Endothelial cell of umbilical vein (primary cell): ENCODE measurements around the gene PERCC1. TPM values are rescaled to one million over a fixed set of nuclear protein-coding genes. Genes with fewer than 3 reads are reported as not detected.

ENCODE experiments used
- BruUV-seq: library from RNA; stranded (reverse); fragments of 400-500 nt; replicated peaks from 2 replicates; lab custom pipeline; 2021; lab: Mats Ljungman, UMichigan
- CTCF ChIA-PET: fragments of 300-600, 350-600 bp; sonication (Branson Sonifier 250); formaldehyde crosslinking; loops from one replicate; lab custom pipeline; 2021; ENCODE audit warnings: antibody characterized with exemption, inconsistent platforms; lab: Charles Lee
- POLR2A ChIA-PET: fragments of 300-600, 350-600 bp; sonication (Branson Sonifier 250); formaldehyde crosslinking; loops from one replicate; lab custom pipeline; 2021; ENCODE audit warnings: antibody characterized with exemption, inconsistent platforms; lab: Charles Lee
- DNase-seq: peaks from one replicate; pipeline ENCODE4 v3.0.0-alpha.2; 2011; ENCODE audit warnings: low read depth, low spot score
- FAIRE-seq: peaks from 2 replicates; lab custom pipeline; 2011; peaks lifted over from hg19 to GRCh38; lab: Jason Lieb, UNC
- H2AFZ ChIP-seq: 2 replicates; pipeline ENCODE4 v1.6.0; 2012; ENCODE audit warnings: low read depth, low read length, control low read depth, inconsistent platforms
- H3K27ac ChIP-seq: 2 replicates; pipeline ENCODE4 v1.5.1; 2011; ENCODE audit warnings: low read depth, mild to moderate bottlenecking, control low read depth, low read length, moderate library complexity; ENCODE audit not compliant: insufficient read depth
- H3K27me3 ChIP-seq, 2 experiments: 2 replicates each; pipeline versions ENCODE4 v1.6.0 to v1.6.1; 2011; ENCODE audit warnings: low read length in 2 of 2, mixed read lengths in 1 of 2; ENCODE audit not compliant: control insufficient read depth in 2 of 2, insufficient read depth in 2 of 2
- H3K36me3 ChIP-seq, 2 experiments: 2 replicates in 1 of 2; 3 replicates in 1 of 2; pipeline ENCODE4 v1.5.1; 2011; ENCODE audit warnings: low read length in 2 of 2, mild to moderate bottlenecking in 1 of 2, moderate library complexity in 1 of 2; ENCODE audit not compliant: control insufficient read depth in 2 of 2, insufficient read depth in 2 of 2; ENCODE audit errors: extremely low read depth in 1 of 2
- H3K4me1 ChIP-seq: 3 replicates; pipeline ENCODE4 v1.5.1; 2011; ENCODE audit warnings: mild to moderate bottlenecking, low read length; ENCODE audit not compliant: control insufficient read depth, insufficient read depth; ENCODE audit errors: extremely low read depth
- H3K4me2 ChIP-seq: 2 replicates; pipeline ENCODE4 v1.6.1; 2011; ENCODE audit warnings: low read length, control low read depth, mixed read lengths; ENCODE audit not compliant: insufficient read depth
- H3K4me3 ChIP-seq, 3 experiments: fragments of 200-600 bp in 1 of 3; sonication (generic), shearing (Covaris generic) in 1 of 3; replicated peaks in 1 of 3; 2 replicates each; pipeline ENCODE4 v1.5.1; 2011 to 2016; ENCODE audit warnings: control low read depth in 3 of 3, low read length in 3 of 3, mild to moderate bottlenecking in 2 of 3, inconsistent platforms in 1 of 3, low read depth in 1 of 3, moderate library complexity in 1 of 3; ENCODE audit not compliant: insufficient read depth in 1 of 3
- H3K79me2 ChIP-seq: 2 replicates; pipeline ENCODE4 v1.6.0; 2012; ENCODE audit warnings: low read length, inconsistent platforms; ENCODE audit not compliant: control insufficient read depth, insufficient read depth
- H3K9ac ChIP-seq: replicated peaks from 2 replicates; pipeline ENCODE3; 2011; ENCODE audit warnings: low read length, control low read depth; ENCODE audit not compliant: insufficient read depth; ENCODE audit errors: extremely low read depth
- H3K9me1 ChIP-seq: replicated peaks from 3 replicates; pipeline ENCODE4 v1.6.0; 2011; ENCODE audit warnings: mild to moderate bottlenecking, low read length; ENCODE audit not compliant: control insufficient read depth, insufficient read depth; ENCODE audit errors: extremely low read depth
- H3K9me3 ChIP-seq: replicated peaks from 2 replicates; pipeline ENCODE4 v1.5.1; 2012; ENCODE audit warnings: low read length, inconsistent platforms; ENCODE audit not compliant: control insufficient read depth, insufficient read depth
- H4K20me1 ChIP-seq: replicated peaks from 2 replicates; pipeline ENCODE3; 2011; ENCODE audit warnings: mild to moderate bottlenecking, low read length; ENCODE audit not compliant: control insufficient read depth, insufficient read depth; ENCODE audit errors: extremely low read depth
- CTCF ChIP-seq, 2 donors: IDR thresholded peaks; 1 replicate in 1 of 2; 2 replicates in 1 of 2; pipeline ENCODE4 v1.5.1; 2011; ENCODE audit warnings: low read length in 2 of 2, mild to moderate bottlenecking in 2 of 2, moderate library complexity in 2 of 2, control low read depth in 1 of 2, inconsistent platforms in 1 of 2, low read depth in 1 of 2; ENCODE audit not compliant: insufficient read depth in 1 of 2; ENCODE audit errors: extremely low read depth in 1 of 2
- EZH2 ChIP-seq: IDR thresholded peaks from 2 replicates; pipeline ENCODE4 v1.6.1; 2012; ENCODE audit warnings: borderline replicate concordance, low read depth, mild to moderate bottlenecking, moderate library complexity, low read length, inconsistent platforms; ENCODE audit not compliant: severe bottlenecking
- FOS ChIP-seq: IDR thresholded peaks from 2 replicates; pipeline ENCODE4 v1.6.1; 2011; ENCODE audit warnings: mild to moderate bottlenecking, low read length, moderate library complexity, borderline replicate concordance; ENCODE audit not compliant: insufficient read depth
- GATA2 ChIP-seq: IDR thresholded peaks from 2 replicates; pipeline ENCODE4 v1.7.0; 2011; ENCODE audit warnings: low read depth, mild to moderate bottlenecking, moderate library complexity, mixed read lengths, low read length; ENCODE audit not compliant: insufficient read length, insufficient read depth
- JUN ChIP-seq: IDR thresholded peaks from 2 replicates; pipeline ENCODE4 v1.6.1; 2011; ENCODE audit warnings: borderline replicate concordance, low read depth; ENCODE audit not compliant: insufficient read length, insufficient read depth
- MAX ChIP-seq: IDR thresholded peaks from 2 replicates; pipeline ENCODE4 v1.6.1; 2011; ENCODE audit not compliant: insufficient read depth, insufficient read length
- MYC ChIP-seq: IDR thresholded peaks from one replicate; pipeline ENCODE4 v1.6.1; 2011; ENCODE audit warnings: mild to moderate bottlenecking, low read depth, low read length
- POLR2A ChIP-seq: IDR thresholded peaks from 2 replicates; pipeline ENCODE4 v1.6.1; 2012; ENCODE audit warnings: low read depth, mild to moderate bottlenecking, control low read depth, low read length
- POLR2AphosphoS5 ChIP-seq: IDR thresholded peaks from 2 replicates; pipeline ENCODE4 v1.6.1; 2012; ENCODE audit warnings: low read depth, mild to moderate bottlenecking, control low read depth, low read length, moderate library complexity; ENCODE audit not compliant: insufficient read depth
- dilution Hi-C: fragments of 300-500 bp; cut with MboI; formaldehyde crosslinking; loops from one replicate; pipeline ENCODE4 v1.15.0; 2019; ENCODE audit warnings: low sequenced_read_pairs; ENCODE audit not compliant: extremely low pct_ligation_motif_present
- intact Hi-C: fragments of 100-400 bp; cut with micrococcal nuclease; formaldehyde crosslinking; loops from one replicate; pipeline ENCODE4 v1.10.0; 2022
- polyA plus RNA-seq, 4 experiments: library from polyadenylated mRNA; depleted of rRNA in 3 of 4; stranded (reverse) in 3 of 4; unstranded in 1 of 4; fragments of >200 nt; gene quantifications; 2 replicates each; pipeline versions ENCODE4 v1.2.1 to v1.2.3, GENCODE V29; 2011 to 2012; ENCODE audit warnings: missing spikeins in 1 of 4
- total RNA-seq: library from RNA; stranded (reverse); gene quantifications from 2 replicates; pipeline ENCODE4 v1.2.3, GENCODE V29; 2021

Gene PERCC1
- total and polyA plus RNA-seq, 2 donors (not counting 3 experiments of a cell fraction or from before 2014, with no cell fraction given), result not detected

GRCh38 chr16:1414532-1415260 is 16.2 kb upstream of the PERCC1 start, which contains the start of gene UNKL:
Gene UNKL, minus strand, starts transcription at chr16:1414704. Its CDS starts 13 bp downstream, at chr16:1414691.
- Histone ChIP-seq H2AFZ (peak within 1 kb of the TSS; percentile 69), H4K20me1 (no peaks in the 10 kb centered on the region), H3K9ac (peak within 1 kb of the TSS; percentile 78), H3K4me2 (peak within 1 kb of the TSS; percentile 51), H3K36me3 (no peaks in the 10 kb centered on the region), H3K4me3 (peak within 1 kb of the TSS; percentile 53 to 71 (median 66)), H3K9me3 (no peaks in the 10 kb centered on the region), H3K27me3 (no peaks in the 10 kb centered on the region), H3K79me2 (peaks cover 12% of the 10 kb centered on the region), H3K4me1 (peaks cover 6% of the 10 kb centered on the region), H3K27ac (peak within 1 kb of the TSS; percentile 8), H3K9me1 (no peaks in the 10 kb centered on the region)
- FAIRE-seq, result peak; percentile 15
- ChIA-PET CTCF (no interaction called here), POLR2A (no interaction called here)
- intact Hi-C loops, result no loop called here
- peak; percentile 40 for DNase-seq
- no TSS peak for BruUV-seq
- TF ChIP-seq POLR2A (peak; percentile 42), GATA2 (no peak)
- dilution Hi-C loops, result no loop called here

- peaks cover 19% of the 10 kb centered on the region for H3K79me2 ChIP-seq
- DNase-seq (no peak), FAIRE-seq (peak; percentile 8)
- H2AFZ ChIP-seq, result no peak overlapping the region
- no peaks in the 10 kb centered on the region for H4K20me1 ChIP-seq
- dilution Hi-C loops, result no loop called here
- H3K9me3 ChIP-seq, result no peaks in the 10 kb centered on the region
- H3K4me3 ChIP-seq, result no peak overlapping the region
- H3K9me1 ChIP-seq, result no peaks in the 10 kb centered on the region
- H3K4me1 ChIP-seq, result peaks cover 12% of the 10 kb centered on the region
- TF ChIP-seq POLR2AphosphoS5, result no peak
- no peak for TF ChIP-seq FOS
- TF ChIP-seq MYC, result no peak
- no peak for TF ChIP-seq GATA2
- TF ChIP-seq MAX, result no peak
- TF ChIP-seq JUN, result no peak
- TF ChIP-seq CTCF (IDR thresholded peaks at IDR 0.05; ENCODE audit: extremely low read depth in 1 of 2, insufficient read depth in 1 of 2, low read depth in 1 of 2, low read length in 2 of 2), result no peak
- TF ChIP-seq EZH2, result no peak
- no peak for TF ChIP-seq POLR2A
- no peaks in the 10 kb centered on the region for H3K36me3 ChIP-seq
- BruUV-seq, result no TSS peak
- H3K27ac ChIP-seq, result no peak overlapping the region
- no peaks in the 10 kb centered on the region for H3K27me3 ChIP-seq
- POLR2A ChIA-PET, result no interaction called here
- H3K9ac ChIP-seq, result no peak overlapping the region
- CTCF ChIA-PET, result interaction anchor here (0.7 kb wide), 1 partner anchor 53 kb away, joined by 3 read pairs; no protein-coding TSS in a partner anchor
- intact Hi-C loops, result no loop called here
- no peak overlapping the region for H3K4me2 ChIP-seq
These were observed 14.3 kb upstream of the PERCC1 start for GRCh38 chr16:1416521-1416941.
